GM10266 (cell line): Measurements from ENCODE around the gene RAD51B.

Source experiments
- DNase-seq: peaks from one replicate; pipeline ENCODE4 v3.0.0; 2012; ENCODE audit errors: extremely low spot score
- TF ChIP-seq, protein P1 (sequence below): IDR thresholded peaks from 2 replicates; pipeline ENCODE4 v1.5.1; 2012; ENCODE audit warnings: mild to moderate bottlenecking, low read depth; ENCODE audit not compliant: control insufficient read depth, insufficient read depth; ENCODE audit errors: missing control alignments

RAD51B gene

GRCh38 chr14:67949771-67950170, 130.2 kb downstream of the RAD51B start:
- no peak for DNase-seq

GRCh38 chr14:67950386-67950785, 130.8 kb downstream of the RAD51B start:
- TF ChIP-seq, protein P1, sequence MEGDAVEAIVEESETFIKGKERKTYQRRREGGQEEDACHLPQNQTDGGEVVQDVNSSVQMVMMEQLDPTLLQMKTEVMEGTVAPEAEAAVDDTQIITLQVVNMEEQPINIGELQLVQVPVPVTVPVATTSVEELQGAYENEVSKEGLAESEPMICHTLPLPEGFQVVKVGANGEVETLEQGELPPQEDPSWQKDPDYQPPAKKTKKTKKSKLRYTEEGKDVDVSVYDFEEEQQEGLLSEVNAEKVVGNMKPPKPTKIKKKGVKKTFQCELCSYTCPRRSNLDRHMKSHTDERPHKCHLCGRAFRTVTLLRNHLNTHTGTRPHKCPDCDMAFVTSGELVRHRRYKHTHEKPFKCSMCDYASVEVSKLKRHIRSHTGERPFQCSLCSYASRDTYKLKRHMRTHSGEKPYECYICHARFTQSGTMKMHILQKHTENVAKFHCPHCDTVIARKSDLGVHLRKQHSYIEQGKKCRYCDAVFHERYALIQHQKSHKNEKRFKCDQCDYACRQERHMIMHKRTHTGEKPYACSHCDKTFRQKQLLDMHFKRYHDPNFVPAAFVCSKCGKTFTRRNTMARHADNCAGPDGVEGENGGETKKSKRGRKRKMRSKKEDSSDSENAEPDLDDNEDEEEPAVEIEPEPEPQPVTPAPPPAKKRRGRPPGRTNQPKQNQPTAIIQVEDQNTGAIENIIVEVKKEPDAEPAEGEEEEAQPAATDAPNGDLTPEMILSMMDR, result no peak
- DNase-seq, result no peak

More at GRCh38 chr14:67949771-67950170, 130.2 kb downstream of the RAD51B start:
- TF ChIP-seq, protein P1, result no peak

- DNase-seq, result no peak
- TF ChIP-seq, protein P1, result no peak
Measured at GRCh38 chr14:67951529-67952135, 132.1 kb downstream of the RAD51B start.

DNA sequence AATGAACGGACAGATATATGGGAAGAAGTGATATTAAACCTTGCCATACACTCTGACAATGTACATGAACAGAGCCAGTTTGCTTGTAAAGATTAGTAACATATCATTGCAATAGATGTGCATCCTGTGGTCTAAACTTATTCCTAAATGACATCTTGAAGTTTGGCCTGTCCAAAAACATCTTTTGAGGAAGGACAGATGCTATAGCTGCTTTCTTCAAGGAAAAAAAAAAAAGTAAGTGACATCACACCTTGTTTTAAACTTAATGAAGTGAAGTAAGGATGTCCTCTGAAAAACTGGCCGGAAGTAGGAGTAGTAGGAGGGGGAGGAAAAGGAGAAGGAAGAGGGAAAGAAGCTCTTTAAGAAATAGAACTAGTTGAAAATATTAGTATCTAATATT, 132.8 kb downstream of the RAD51B start:
- no peak for DNase-seq
- TF ChIP-seq, protein P1, result no peak

DNA sequence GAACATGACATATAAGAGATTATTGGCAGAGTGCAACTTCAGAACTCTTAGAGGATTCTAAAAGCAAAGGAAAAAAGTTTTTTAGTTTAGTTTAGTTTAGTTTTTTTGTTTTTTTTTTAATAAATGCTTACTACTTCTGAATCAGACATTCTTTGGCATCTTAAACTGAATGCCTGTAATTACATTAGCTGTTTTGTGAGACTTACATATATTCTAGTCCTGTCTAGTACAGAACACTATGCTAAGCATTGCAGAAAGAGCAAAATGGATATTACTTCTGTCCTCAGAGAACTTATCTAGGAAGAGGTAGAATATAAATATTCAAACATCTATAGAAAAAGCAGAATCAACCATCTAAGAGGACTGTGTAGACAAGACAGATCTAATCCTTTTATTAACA, 133.2 kb downstream of the RAD51B start:
- no peak for DNase-seq
- TF ChIP-seq, protein P1, result no peak

DNA sequence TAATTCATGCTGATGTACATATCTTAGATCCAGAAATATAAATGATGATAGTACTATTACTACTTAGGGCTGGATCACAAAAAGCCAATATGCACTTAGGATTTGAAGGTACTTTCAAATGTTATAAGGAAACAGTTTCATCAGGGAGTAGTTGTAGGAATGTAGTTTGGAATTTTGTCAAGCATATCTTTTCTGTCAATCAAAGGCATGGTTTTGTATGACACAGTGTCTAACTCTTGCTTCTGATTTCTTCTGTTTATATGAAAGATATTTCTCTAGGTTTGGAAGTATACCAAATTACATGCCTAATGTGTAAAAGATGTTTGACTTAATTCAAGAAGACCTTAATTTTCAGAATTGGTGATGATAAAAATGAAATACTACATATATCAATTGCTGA, 135.7 kb downstream of the RAD51B start:
- DNase-seq, result no peak
- TF ChIP-seq, protein P1, result no peak

DNA sequence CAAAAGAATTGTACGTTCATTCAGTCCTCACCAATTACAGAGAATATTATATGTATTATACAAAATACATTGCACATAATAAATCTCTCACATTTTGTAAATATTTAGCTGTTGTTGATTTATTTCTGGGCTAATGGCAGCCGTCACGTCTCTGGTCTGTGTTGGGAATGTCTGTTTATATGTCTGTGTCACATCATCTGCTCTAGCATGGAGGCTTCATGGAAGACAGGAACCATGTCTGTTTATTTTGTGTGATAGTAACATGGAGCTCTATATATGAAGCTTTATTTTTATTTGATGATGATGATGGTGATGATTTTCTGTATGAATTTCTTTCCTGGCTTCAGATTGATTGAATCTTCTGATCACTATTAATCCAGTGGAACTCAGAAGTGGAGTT, 138.4 kb downstream of the RAD51B start:
- no peak for DNase-seq
- TF ChIP-seq, protein P1, result no peak
